Measurements from ENCODE around the gene PNMT. TPM values are rescaled to one million over a fixed set of nuclear protein-coding genes. Genes with fewer than 3 reads are reported as not detected.
A peak's percentile ranks its signal among the peaks of the same experiment; 100 is the strongest.

PNMT gene
- total RNA-seq, 1 experiment from 2014 or later: 1.4 TPM

- ATAC-seq (no peak), DNase-seq (peak; percentile 48)
- Histone ChIP-seq H3K4me1 (ENCODE audit: insufficient read depth, low read length) (no peaks in the 10 kb centered on the region), H3K79me2 (ENCODE audit: low read length) (no peaks in the 10 kb centered on the region), H3F3A (ENCODE audit: low read length, unreplicated experiment) (no peaks in the 10 kb centered on the region), H3K9me3 (ENCODE audit: low read length) (no peaks in the 10 kb centered on the region), H4K20me1 (ENCODE audit: low read length) (no peaks in the 10 kb centered on the region), H3K4me2 (ENCODE audit: low read length) (no peak overlapping the region), H3K27ac (ENCODE audit: low read length) (no peak overlapping the region), H3K9me2 (replicated peaks; ENCODE audit: low read length) (no peaks in the 10 kb centered on the region), H3K36me3 (ENCODE audit: low read depth, low read length) (no peaks in the 10 kb centered on the region), H3K9ac (ENCODE audit: low read length) (no peak overlapping the region), H3K27me3 (ENCODE audit: low read length) (no peaks in the 10 kb centered on the region), H2AFZ (ENCODE audit: low read length) (no peak overlapping the region), H3K4me3 (ENCODE audit: low read length) (no peak overlapping the region)
- BruUV-seq (replicated peaks): no TSS peak
- ChIA-PET POLR2A (ENCODE audit: unreplicated experiment) (interaction anchor here (0.5 kb wide), 1 partner anchor 92 kb away, joined by 4 read pairs; no protein-coding TSS in a partner anchor), CTCF (interaction anchor here (0.5 to 1.0 kb wide), 3 partner anchors 12 to 26 kb away, joined by 3 to 5 read pairs (median 3); partner anchors contain the start of gene TCAP)
- intact Hi-C loops (cut with micrococcal nuclease): no loop called here
- TF ChIP-seq EZH2phosphoT487 (IDR thresholded peaks at IDR 0.05; ENCODE audit: borderline replicate concordance, low read length) (no peak), CTCF (conservative IDR thresholded peaks at IDR 0.05; ENCODE audit: low read depth, low read length) (peak; percentile 78)
These were observed 14.5 kb upstream of the PNMT start for GRCh38 chr17:39653662-39654331.

GRCh38 chr17:39655105-39655504 is 13.1 kb upstream of the PNMT start:
- no peaks in the 10 kb centered on the region for H4K20me1 ChIP-seq (ENCODE audit: low read length)
- DNase-seq: no peak
- H3K9me2 ChIP-seq (replicated peaks; ENCODE audit: low read length): no peaks in the 10 kb centered on the region
- H3K9me3 ChIP-seq (ENCODE audit: low read length): no peaks in the 10 kb centered on the region
- H3K4me1 ChIP-seq (ENCODE audit: insufficient read depth, low read length): no peaks in the 10 kb centered on the region
- no peak overlapping the region for H3K4me2 ChIP-seq (ENCODE audit: low read length)
- H3K27me3 ChIP-seq (ENCODE audit: low read length): no peaks in the 10 kb centered on the region
- BruUV-seq (replicated peaks): no TSS peak
- no peaks in the 10 kb centered on the region for H3K36me3 ChIP-seq (ENCODE audit: low read depth, low read length)
- no peak for ATAC-seq
- TF ChIP-seq EZH2 (IDR thresholded peaks at IDR 0.05; ENCODE audit: low read length, unreplicated experiment) (no peak), CTCF (conservative IDR thresholded peaks at IDR 0.05; ENCODE audit: low read depth, low read length) (no peak), EZH2phosphoT487 (IDR thresholded peaks at IDR 0.05; ENCODE audit: borderline replicate concordance, low read length) (no peak)
- H3K9ac ChIP-seq (ENCODE audit: low read length): no peak overlapping the region
- no peak overlapping the region for H3K27ac ChIP-seq (ENCODE audit: low read length)
- no peaks in the 10 kb centered on the region for H3F3A ChIP-seq (ENCODE audit: low read length, unreplicated experiment)
- no peaks in the 10 kb centered on the region for H3K79me2 ChIP-seq (ENCODE audit: low read length)
- ChIA-PET CTCF (no interaction called here), POLR2A (ENCODE audit: unreplicated experiment) (no interaction called here)
- H2AFZ ChIP-seq (ENCODE audit: low read length): no peak overlapping the region
- H3K4me3 ChIP-seq (ENCODE audit: low read length): no peak overlapping the region
- intact Hi-C loops (cut with micrococcal nuclease): no loop called here

- ChIA-PET CTCF (no interaction called here), POLR2A (ENCODE audit: unreplicated experiment) (no interaction called here)
- no peak overlapping the region for H3K4me2 ChIP-seq (ENCODE audit: low read length)
- H3K79me2 ChIP-seq (ENCODE audit: low read length): no peaks in the 10 kb centered on the region
- no peaks in the 10 kb centered on the region for H3K36me3 ChIP-seq (ENCODE audit: low read depth, low read length)
- H3K4me3 ChIP-seq (ENCODE audit: low read length): no peak overlapping the region
- no peak overlapping the region for H3K9ac ChIP-seq (ENCODE audit: low read length)
- H3K4me1 ChIP-seq (ENCODE audit: insufficient read depth, low read length): no peaks in the 10 kb centered on the region
- no peaks in the 10 kb centered on the region for H3F3A ChIP-seq (ENCODE audit: low read length, unreplicated experiment)
- intact Hi-C loops (cut with micrococcal nuclease): no loop called here
- no peaks in the 10 kb centered on the region for H3K9me3 ChIP-seq (ENCODE audit: low read length)
- ATAC-seq: no peak
- H3K27me3 ChIP-seq (ENCODE audit: low read length): no peaks in the 10 kb centered on the region
- H4K20me1 ChIP-seq (ENCODE audit: low read length): no peaks in the 10 kb centered on the region
- no peak overlapping the region for H2AFZ ChIP-seq (ENCODE audit: low read length)
- TF ChIP-seq EZH2phosphoT487 (IDR thresholded peaks at IDR 0.05; ENCODE audit: borderline replicate concordance, low read length): no peak
- no peak for TF ChIP-seq CTCF (conservative IDR thresholded peaks at IDR 0.05; ENCODE audit: low read depth, low read length)
- no peak for TF ChIP-seq EZH2 (IDR thresholded peaks at IDR 0.05; ENCODE audit: low read length, unreplicated experiment)
- DNase-seq: no peak
- H3K27ac ChIP-seq (ENCODE audit: low read length): no peak overlapping the region
- no peaks in the 10 kb centered on the region for H3K9me2 ChIP-seq (replicated peaks; ENCODE audit: low read length)
- no TSS peak for BruUV-seq (replicated peaks)
These were observed 9.9 kb upstream of the PNMT start for GRCh38 chr17:39658346-39658745.
